Effector memory CD8-positive, alpha-beta T cell (primary cell): ENCODE measurements around the gene MARCHF5.

Source experiments
- ATAC-seq: fragments of 150-1000 bp; cut with Tn5 transposase; replicated peaks from 2 replicates; pipeline ENCODE4 v1.10.0; 2021; ENCODE audit warnings: mild to moderate bottlenecking, moderate library complexity
- DNase-seq, 3 experiments: peaks; one replicate each; pipeline ENCODE4 v3.0.0; 2021
- H3K27ac Mint-ChIP-seq, 2 donors: one replicate each; pipeline ENCODE4 v1.8.0; 2022; ENCODE audit warnings: mild to moderate bottlenecking in 2 of 2, mixed read lengths in 2 of 2, moderate library complexity in 2 of 2
- H3K27me3 Mint-ChIP-seq, 2 donors: one replicate each; pipeline ENCODE4 v1.8.0; 2022; ENCODE audit warnings: mixed read lengths in 2 of 2
- H3K36me3 Mint-ChIP-seq: one replicate; pipeline ENCODE4 v1.8.0; 2022; ENCODE audit warnings: mild to moderate bottlenecking, moderate library complexity, mixed read lengths; ENCODE audit not compliant: insufficient read depth
- H3K4me1 Mint-ChIP-seq, 2 donors: one replicate each; pipeline ENCODE4 v1.8.0; 2022; ENCODE audit warnings: low read depth in 2 of 2, mixed read lengths in 2 of 2
- H3K4me3 Mint-ChIP-seq, 2 donors: one replicate each; pipeline ENCODE4 v1.8.0; 2022; ENCODE audit warnings: mild to moderate bottlenecking in 2 of 2, mixed read lengths in 2 of 2, moderate library complexity in 2 of 2
- H3K9me3 Mint-ChIP-seq, 2 donors: one replicate each; pipeline ENCODE4 v1.8.0; 2022; ENCODE audit warnings: mixed read lengths in 2 of 2

Gene MARCHF5

DNA sequence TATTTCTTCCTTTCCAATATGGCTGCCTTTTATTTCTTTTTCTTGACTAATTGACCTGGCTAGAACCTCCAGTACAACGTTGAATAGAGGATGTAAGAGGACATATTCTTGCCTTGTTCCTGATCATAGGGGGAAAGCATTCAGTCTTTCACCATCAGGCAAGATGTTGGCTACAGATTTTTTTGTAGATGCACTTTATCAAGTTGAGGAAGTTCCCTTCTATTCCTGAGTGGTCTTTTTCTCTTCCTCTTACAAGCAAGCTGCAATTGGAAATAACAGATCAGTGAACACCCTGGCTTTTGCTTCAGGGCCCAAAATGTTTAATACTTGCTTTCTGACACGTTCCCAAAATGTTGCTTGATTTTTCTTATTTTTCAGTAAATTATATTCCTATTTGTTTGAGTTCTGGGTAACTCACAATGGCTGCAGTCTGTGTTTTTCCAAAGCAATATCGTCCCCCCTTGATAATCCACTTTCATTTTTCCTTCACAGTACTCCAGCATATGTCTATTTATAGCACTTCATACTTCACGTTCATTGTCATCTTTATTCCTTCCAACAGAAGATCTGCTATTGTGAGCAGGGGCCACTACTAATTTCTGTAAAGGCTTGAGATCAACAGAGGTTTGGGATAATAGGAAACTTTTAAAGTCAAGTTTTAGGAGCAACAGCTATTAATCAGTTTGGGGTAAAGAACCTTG is 11.8 kb upstream of the MARCHF5 start:
- H3K36me3 Mint-ChIP-seq = no peaks in the 10 kb centered on the region
- no peaks in the 10 kb centered on the region for H3K27me3 Mint-ChIP-seq
- no peaks in the 10 kb centered on the region for H3K9me3 Mint-ChIP-seq
- H3K4me1 Mint-ChIP-seq = no peaks in the 10 kb centered on the region
- ATAC-seq (no peak), DNase-seq (no peak)
- no peak overlapping the region for H3K27ac Mint-ChIP-seq
- H3K4me3 Mint-ChIP-seq = no peak overlapping the region

DNA sequence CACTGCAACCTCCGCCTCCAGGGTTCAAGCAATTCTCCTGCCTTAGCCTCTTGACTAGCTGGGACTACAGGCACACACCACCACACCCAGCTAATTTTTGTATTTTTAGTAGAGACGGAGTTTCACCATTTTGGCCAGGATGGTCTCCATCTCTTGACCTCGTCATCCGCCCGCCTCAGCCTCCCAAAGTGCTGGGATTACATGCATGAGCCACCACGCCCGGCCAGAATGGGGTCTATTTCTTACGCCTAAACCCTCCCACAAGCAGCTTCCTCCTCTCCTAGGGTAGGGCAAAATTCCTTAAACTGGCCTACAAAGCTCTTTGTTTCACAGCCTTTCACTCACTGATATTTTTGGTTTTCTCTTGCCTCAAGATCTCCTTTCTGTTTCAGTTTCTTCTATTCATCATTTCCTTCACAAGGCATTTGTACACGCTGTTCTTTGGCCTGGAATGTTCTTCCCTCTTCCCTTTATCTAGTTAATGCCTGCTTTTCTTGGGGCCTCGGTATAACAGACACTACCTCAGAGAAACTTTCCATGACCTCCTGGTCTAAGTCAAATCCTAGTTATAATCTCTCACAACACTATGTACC is 6.8 kb upstream of the MARCHF5 start:
- H3K27ac Mint-ChIP-seq = no peak overlapping the region
- no peak for DNase-seq
- H3K27me3 Mint-ChIP-seq = no peaks in the 10 kb centered on the region
- H3K9me3 Mint-ChIP-seq = no peaks in the 10 kb centered on the region
- no peaks in the 10 kb centered on the region for H3K36me3 Mint-ChIP-seq
- no peak overlapping the region for H3K4me3 Mint-ChIP-seq
- H3K4me1 Mint-ChIP-seq = peaks cover 3% of the 10 kb centered on the region in 2 donors
- no peak for ATAC-seq

DNA sequence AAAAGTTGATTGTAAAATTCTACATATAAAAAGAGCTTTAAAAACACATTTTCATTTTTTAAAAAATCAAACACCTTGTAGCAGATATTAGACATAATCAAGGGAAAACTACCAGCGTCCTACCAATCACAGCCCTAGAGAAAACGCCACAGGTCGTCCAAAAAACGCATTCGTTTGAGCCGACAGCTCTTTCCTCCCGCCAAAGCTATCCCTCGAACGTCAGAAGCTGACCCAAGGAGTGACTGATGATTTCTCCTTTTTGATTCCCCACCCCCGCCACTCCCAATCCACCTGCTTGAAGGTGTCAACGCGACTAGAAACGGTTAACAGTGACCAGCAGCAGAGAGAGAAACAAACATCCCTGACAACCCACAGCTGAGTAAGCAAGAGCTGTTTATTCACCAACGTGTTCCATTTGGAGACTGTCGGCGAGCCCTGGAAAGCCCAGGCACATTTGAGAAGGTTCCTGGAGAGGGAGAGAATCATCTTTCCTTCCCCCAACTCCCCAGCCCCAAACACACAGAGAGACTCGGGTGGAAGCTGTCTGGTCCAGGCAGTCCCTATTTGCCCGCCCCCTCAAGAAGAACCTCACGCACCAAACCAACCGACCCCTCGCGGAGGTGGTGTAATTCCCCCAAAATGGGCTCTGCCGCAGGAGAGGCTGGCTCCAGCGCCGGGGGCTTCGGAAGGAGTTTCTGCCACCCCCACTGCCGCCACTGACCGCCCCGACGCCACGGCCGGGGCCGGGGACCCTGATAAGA is 711 bp upstream of the MARCHF5 start:
- Mint-ChIP-seq H3K4me1 (peaks cover 21 to 31% of the 10 kb centered on the region in 2 donors), H3K27ac (peak overlapping the region; percentile 91 to 92), H3K4me3 (peak overlapping the region; percentile 92 to 94), H3K36me3 (no peaks in the 10 kb centered on the region), H3K27me3 (no peaks in the 10 kb centered on the region), H3K9me3 (no peaks in the 10 kb centered on the region)
- DNase-seq (peak; percentile 2 to 25 (median 21)), ATAC-seq (peak; percentile 32)

DNA sequence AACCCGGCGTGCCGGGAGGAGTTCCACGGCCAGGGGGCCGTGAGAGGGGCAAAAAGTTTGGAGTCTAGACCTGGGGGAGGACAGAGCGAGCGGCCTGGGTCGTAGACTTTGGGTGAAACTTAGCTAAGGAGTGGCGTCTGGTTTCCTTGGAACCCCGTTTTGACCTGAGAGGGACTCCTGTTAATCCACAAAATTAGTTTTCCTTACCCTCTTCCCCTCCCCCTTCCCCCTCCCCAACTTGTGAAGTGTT is 574 bp downstream of the MARCHF5 start:
- peak; percentile 6 for ATAC-seq
- peak overlapping the region; percentile 92 to 94 for H3K4me3 Mint-ChIP-seq
- no peaks in the 10 kb centered on the region for H3K27me3 Mint-ChIP-seq
- no peak for DNase-seq
- peaks cover 5% of the 10 kb centered on the region for H3K36me3 Mint-ChIP-seq
- peaks cover 24 to 36% of the 10 kb centered on the region in 2 donors for H3K4me1 Mint-ChIP-seq
- no peaks in the 10 kb centered on the region for H3K9me3 Mint-ChIP-seq
- peak overlapping the region; percentile 91 to 92 for H3K27ac Mint-ChIP-seq

DNA sequence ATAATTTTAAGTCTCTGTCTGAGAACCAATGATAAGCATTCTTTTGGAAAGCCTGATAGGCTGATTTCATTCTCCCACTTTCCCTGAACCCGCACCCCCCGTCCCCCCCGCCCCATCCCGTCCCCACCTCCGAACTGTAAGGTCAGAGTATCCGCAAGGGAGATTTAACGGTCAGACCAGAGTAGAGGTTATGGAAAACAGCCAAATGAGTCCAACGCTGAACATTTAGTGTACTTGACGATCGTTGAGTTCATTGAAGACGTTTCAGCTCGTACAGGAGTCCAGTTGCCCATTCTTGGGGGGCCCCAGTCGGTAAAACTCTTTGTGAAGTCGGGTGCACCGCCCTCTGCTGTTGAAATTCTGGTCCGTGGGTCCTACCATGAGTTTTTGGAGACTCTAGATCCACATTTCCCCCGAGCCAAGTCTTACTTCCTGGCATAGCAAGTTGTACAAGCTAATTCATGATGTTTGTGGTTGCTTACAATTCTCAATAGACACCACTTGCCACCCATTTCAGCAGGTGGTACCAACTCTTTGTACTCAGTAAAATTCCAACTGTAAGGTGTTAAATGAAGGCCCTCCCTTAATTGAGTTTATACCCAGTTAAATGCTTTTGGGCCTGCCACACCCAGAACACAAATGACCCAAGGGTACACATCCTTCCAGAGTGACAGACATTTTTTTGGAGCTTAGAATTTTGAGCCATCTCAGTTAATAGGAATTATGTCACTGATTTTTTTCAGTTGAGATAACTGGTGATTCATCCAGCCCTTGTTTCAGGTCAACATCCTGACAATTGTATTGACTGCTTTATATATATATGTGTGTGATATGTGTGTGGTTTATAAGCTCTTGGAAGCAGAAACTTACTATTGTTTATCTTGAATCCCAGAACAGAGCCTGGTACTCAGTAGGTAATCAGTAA is 1.2 kb downstream of the MARCHF5 start:
- Mint-ChIP-seq H3K36me3 (peaks cover 9% of the 10 kb centered on the region), H3K4me3 (peak overlapping the region; percentile 92 to 94), H3K27me3 (no peaks in the 10 kb centered on the region), H3K27ac (peak overlapping the region; percentile 91 to 92), H3K4me1 (peaks cover 26 to 40% of the 10 kb centered on the region in 2 donors), H3K9me3 (no peaks in the 10 kb centered on the region)
- no peak for ATAC-seq
- DNase-seq = peak; percentile 22 to 38 (median 28)

DNA sequence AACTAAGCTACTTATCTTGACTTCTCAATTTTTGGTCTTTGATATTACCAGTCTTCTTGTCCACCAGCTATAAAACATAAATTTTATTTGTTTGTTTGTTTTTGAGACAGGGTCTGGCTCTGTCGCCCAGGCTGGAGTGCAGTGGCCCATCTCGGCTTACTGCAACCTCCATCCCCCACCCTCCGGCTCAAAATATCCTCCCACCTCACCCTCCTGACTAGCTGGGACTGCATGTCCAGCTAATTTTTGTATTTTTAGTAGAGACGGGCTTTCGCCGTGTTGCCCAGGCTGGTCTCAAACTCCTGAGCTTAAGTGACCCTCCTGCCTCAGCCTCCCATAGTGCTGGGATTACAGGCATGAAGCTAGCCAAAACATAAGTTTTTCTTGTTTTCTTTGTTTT is 7.5 kb downstream of the MARCHF5 start:
- DNase-seq (no peak), ATAC-seq (no peak)
- H3K27ac Mint-ChIP-seq = no peak overlapping the region
- H3K9me3 Mint-ChIP-seq = no peaks in the 10 kb centered on the region
- H3K27me3 Mint-ChIP-seq = no peaks in the 10 kb centered on the region
- peaks cover 36 to 52% of the 10 kb centered on the region in 2 donors for H3K4me1 Mint-ChIP-seq
- peaks cover 35% of the 10 kb centered on the region for H3K36me3 Mint-ChIP-seq
- H3K4me3 Mint-ChIP-seq = no peak overlapping the region

DNA sequence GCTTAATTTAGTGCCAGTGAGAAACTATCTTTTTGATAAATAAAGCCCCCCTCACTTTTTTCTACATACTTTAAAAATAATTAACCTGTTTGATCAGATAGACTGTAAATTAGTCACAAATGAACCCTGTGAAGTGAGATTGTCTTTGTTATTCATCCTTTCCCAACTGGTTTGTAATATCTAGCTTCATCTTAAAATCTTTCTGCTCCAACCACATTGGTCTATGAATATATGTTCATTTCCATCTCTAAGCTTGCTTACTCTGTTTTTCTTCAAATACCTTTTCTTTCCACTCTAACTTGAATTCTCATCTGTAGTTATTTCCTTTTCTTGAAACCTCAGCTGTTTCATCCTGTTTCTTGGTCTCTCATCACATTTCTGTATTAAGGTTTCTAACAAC is 12.1 kb downstream of the MARCHF5 start:
- no peaks in the 10 kb centered on the region for H3K9me3 Mint-ChIP-seq
- peak overlapping the region; percentile 6 to 55 for H3K27ac Mint-ChIP-seq
- ATAC-seq = no peak
- H3K36me3 Mint-ChIP-seq = peaks cover 22% of the 10 kb centered on the region
- DNase-seq = no peak
- peaks cover 34 to 47% of the 10 kb centered on the region in 2 donors for H3K4me1 Mint-ChIP-seq
- H3K4me3 Mint-ChIP-seq = peak overlapping the region in 1 of 2 donors; percentile 19
- no peaks in the 10 kb centered on the region for H3K27me3 Mint-ChIP-seq

DNA sequence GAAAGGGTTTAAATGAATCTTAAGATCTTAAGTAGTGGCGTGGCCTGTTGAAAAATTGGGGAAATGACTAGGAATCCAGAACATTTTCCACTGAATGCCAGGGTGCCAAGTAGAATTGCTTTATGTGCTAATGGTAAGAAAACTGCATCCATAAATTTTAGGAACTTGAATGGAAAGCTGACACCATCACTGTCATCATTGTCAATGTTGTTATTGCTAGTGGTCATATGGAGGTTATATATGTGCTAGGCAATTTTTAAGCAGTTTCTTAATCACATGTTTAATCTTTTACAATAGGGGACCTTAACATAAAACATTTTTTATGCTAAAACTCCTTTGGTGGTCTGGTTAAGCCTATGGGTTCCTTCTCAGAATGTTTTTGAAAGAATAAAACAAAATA is 13.1 kb downstream of the MARCHF5 start:
- Mint-ChIP-seq H3K27ac (no peak overlapping the region), H3K9me3 (no peaks in the 10 kb centered on the region), H3K4me3 (no peak overlapping the region), H3K4me1 (peaks cover 29 to 44% of the 10 kb centered on the region in 2 donors), H3K27me3 (no peaks in the 10 kb centered on the region), H3K36me3 (peaks cover 22% of the 10 kb centered on the region)
- DNase-seq (no peak), ATAC-seq (no peak)

DNA sequence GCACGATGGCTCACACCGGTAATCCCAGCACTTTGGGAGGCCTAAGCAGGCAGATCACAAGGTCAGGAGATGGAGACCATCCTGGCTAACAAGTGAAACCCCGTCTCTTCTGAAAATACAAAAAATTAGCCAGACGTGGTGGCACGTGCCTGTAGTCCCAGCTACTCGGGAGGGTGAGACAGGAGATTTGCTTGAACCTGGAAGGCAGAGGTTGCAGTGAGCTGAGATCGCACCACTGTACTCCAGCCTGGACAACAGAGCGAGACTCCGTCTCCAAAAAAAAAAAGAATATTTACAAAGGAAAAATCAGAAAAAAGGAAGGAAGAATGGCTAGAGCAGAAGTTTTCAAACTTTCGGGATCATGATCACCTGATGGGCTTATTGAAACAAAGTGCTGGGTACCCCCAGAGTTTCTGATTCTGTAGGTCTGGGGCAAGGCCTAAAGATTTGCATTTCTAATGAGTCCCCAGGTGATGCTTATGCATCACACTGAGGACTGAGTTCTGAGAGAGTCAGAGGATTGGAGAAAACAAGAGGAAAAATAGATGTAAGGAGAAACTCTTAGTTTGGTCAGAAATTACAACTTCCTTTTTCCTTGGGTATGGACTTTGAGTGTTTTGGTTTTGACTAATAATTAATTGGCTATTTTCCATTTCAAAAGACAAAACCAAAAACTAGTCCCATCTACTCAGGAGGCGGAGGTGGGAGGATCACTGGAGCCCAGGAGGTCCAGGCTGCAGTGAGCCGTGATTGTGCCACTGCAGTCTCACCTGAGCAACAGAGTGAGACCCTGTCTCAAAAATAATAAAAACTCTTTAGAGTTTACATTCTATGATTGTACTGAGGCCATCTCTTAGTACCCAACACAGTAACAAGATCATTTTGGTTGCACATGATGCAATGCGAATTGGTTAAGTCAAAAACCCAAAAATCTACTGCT is 14.4 kb downstream of the MARCHF5 start:
- H3K9me3 Mint-ChIP-seq = no peaks in the 10 kb centered on the region
- no peak overlapping the region for H3K4me3 Mint-ChIP-seq
- DNase-seq (no peak), ATAC-seq (no peak)
- peaks cover 19% of the 10 kb centered on the region for H3K36me3 Mint-ChIP-seq
- H3K4me1 Mint-ChIP-seq = peaks cover 24 to 39% of the 10 kb centered on the region in 2 donors
- peak overlapping the region in 1 of 2 donors; percentile 74 for H3K27ac Mint-ChIP-seq
- no peaks in the 10 kb centered on the region for H3K27me3 Mint-ChIP-seq

DNA sequence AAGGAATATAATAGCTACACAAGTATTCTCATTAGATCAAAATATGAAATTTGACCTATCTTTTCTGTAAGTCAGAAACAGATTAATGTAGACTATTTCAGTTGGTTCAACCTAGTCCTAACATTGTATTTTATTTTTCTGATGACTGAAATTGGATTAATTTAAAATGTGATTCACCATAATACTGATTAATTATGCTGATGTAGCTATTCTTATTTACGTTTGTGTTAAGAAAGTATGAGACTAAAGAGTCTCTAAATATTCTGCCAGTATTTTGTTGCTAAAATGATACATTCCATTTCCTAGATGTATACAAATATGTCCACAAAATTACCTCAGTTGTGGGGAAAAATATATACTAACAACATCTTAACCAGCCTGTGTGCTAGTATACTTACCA is 18.3 kb downstream of the MARCHF5 start:
- ATAC-seq = no peak
- Mint-ChIP-seq H3K9me3 (no peaks in the 10 kb centered on the region), H3K4me1 (peaks cover 10 to 21% of the 10 kb centered on the region in 2 donors), H3K4me3 (no peak overlapping the region), H3K36me3 (peaks cover 26% of the 10 kb centered on the region), H3K27ac (no peak overlapping the region), H3K27me3 (no peaks in the 10 kb centered on the region)
- DNase-seq = no peak

DNA sequence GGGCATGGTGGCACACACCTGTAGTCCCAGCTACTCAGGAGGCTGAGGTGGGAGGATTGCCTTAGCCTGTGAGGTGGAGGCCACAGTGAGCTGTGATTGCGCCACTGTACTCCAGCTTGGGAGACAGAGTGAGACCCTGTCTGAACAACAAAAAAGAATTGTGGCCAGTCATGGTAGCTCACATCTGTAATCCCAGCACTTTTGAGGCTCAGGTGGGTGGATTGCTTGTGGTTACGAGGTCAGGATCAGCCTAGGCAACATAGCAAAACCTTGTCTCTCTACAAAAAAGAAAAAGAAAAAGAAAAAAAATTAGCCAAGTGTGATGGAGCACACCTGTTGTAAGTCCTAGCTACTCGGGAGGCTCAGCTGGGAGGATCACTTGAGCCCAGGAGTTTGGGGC is 22.8 kb downstream of the MARCHF5 start:
- Mint-ChIP-seq H3K27ac (no peak overlapping the region), H3K27me3 (no peaks in the 10 kb centered on the region), H3K4me3 (no peak overlapping the region), H3K9me3 (no peaks in the 10 kb centered on the region), H3K4me1 (peaks cover 9 to 15% of the 10 kb centered on the region in 2 donors), H3K36me3 (peaks cover 43% of the 10 kb centered on the region)
- ATAC-seq (no peak), DNase-seq (no peak)

DNA sequence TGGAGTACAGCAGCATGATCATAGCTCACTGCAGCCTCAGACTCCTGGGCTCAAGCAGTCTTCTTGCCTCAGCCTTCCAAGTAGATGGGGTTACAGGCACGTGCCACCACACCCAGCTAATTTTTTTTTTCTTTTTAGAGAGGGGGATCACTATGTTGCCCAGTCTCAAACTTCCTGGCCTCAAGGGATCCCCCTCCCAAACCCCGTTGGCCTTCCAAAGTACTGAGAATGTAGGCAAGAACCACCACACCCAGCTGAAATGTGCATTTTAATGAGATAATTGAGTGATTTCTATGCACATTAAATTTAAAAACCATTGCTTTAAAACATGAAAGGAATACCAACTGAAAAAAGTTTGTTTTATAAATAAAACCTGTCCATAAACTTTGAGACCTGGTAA is 25.6 kb downstream of the MARCHF5 start:
- ATAC-seq = no peak
- Mint-ChIP-seq H3K4me1 (peaks cover 4 to 9% of the 10 kb centered on the region in 2 donors), H3K27ac (no peak overlapping the region)

More for the DNA sequence above, 25.6 kb downstream of the MARCHF5 start:
- H3K9me3 Mint-ChIP-seq = no peaks in the 10 kb centered on the region
- H3K4me3 Mint-ChIP-seq = no peak overlapping the region
- DNase-seq = no peak
- no peaks in the 10 kb centered on the region for H3K27me3 Mint-ChIP-seq
- H3K36me3 Mint-ChIP-seq = peaks cover 48% of the 10 kb centered on the region
